HG02610 (cell line): ENCODE data around the gene PEPD.

Source experiments
- ATAC-seq: cut with Tn5 transposase; IDR thresholded peaks from one replicate; pipeline ENCODE4 v1.9.1; 2021; ENCODE audit warnings: mild to moderate bottlenecking, moderate library complexity; ENCODE audit not compliant: unreplicated experiment

Gene PEPD

DNA sequence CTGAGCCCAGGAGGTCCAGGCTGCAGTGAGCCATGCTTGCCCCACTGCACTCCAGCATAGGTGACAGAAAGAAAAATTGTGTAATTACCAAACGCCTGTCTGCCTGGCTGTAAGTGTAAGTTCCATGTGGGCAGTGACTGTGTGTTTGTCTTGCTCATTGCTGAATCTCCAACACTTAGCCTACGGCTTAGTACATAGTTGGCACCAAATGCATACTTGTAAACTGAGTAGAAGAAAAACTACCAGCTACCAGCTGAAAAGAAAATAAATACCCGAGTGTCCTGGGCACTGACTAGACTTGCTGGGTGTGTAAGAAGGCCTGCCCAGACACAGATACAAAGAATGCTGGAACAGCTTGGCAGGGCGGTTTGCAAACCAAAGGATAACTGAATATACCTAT, 150.8 kb downstream of the PEPD start:
- ATAC-seq, result no peak

DNA sequence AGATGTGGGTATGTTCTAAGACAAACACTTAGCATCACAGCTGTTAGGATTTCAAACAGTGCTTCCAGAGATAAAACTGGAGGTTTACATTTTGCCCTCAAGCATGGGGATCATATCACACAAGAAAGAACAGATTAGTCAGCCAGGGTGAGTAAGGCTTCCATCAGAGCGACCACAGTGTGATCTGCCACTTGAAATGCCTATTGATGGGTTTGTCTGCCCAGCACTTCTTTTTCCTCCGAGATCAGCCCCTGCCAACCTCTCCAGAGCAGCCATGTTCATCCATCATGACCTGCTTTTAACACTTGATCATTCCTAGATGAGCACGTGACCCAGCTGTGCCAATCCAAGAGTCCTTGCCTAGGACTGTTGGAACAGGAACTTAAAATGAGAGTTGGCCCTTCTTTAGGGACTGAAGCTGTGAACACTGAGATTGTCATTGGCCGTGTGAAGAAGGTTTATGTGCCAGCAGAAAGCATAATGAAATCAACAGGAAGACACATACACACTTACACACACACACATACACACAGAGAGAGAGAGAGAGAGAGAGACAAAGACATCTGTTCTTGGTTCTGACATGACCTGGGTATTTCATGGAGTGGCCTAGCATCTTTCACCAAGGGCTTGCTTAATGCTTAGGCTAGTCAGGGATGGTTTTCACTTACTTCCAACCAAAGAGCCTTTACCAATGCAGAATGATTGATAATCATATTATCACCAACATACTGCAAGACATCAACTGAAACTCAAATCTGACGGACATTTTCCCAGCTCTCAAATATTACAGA, 153.3 kb downstream of the PEPD start:
- no peak for ATAC-seq

DNA sequence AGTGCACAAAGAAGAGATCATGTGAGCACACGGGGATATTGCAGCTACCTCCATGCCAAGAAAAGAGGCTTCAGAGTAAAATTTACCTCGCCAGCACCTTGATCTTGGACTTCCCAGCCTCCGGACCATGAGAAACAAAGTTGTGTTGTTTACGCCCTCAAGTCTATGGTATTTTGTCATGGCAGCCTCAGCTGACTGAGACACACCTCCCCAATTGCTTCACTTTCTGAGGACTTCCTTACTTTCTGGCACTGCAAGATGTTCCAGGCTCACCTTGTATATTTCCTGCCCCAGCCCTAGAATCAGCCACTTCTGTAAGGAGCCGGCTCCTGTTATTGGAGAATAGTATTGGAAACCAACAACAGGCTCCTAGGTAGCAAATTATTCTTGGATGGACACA, 154.7 kb downstream of the PEPD start:
- ATAC-seq, result no peak

DNA sequence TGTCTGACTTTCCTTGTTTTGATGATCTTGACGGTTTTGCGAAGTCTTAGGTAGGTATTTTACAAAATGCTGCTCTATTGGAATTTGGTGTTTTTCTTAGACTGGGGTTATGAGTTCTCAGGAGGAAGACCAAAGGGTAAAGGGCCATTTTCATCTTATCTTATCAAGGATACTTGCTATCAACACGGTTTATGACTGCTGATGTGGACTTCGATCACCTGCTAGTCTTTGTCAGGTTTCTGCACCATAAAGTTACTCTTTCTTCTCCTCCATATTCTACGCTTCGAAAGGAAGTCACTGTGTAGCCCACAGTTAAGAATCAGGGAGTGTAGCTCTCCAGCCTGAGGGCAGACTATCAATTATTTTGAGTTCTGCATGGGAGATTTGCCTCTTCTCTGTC, 155.5 kb downstream of the PEPD start:
- no peak for ATAC-seq

DNA sequence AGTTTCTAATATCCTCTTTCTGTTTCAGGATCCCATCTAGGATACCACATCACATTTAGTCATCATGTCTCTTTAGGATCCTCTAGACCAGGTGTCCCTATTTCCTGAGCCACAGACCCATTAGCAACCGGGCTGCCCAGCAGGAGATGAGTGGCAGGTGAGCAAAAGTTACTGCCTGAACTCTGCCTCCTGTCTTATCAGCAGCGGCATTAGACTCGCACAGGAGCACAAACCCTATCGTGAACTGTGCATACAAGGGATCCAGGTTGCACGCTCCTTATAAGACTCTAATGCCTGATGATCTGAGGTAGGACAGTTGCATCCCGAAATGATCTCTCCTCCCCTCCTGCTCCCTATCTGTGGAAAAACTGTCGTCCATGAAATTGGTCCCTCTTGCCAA, 155.9 kb downstream of the PEPD start:
- ATAC-seq, result no peak

DNA sequence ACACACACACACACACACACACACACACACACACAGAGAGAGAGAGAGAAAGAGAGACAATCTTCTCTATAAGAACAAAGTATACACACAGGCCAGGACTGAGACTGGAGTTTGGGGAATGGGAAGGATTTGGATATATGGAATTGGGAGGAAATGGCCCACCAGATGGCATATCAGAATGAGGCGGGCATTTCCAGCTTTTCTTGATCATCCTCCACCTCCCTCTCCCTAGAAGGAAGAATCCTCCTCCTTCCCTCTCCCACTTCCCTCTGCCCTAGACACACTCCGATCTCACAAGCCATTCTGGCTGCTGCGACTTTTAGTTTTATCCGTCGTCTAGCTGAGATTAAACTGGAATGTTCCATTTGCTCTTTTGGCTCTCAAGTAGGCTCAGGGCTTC, 158.1 kb downstream of the PEPD start:
- ATAC-seq, result no peak

DNA sequence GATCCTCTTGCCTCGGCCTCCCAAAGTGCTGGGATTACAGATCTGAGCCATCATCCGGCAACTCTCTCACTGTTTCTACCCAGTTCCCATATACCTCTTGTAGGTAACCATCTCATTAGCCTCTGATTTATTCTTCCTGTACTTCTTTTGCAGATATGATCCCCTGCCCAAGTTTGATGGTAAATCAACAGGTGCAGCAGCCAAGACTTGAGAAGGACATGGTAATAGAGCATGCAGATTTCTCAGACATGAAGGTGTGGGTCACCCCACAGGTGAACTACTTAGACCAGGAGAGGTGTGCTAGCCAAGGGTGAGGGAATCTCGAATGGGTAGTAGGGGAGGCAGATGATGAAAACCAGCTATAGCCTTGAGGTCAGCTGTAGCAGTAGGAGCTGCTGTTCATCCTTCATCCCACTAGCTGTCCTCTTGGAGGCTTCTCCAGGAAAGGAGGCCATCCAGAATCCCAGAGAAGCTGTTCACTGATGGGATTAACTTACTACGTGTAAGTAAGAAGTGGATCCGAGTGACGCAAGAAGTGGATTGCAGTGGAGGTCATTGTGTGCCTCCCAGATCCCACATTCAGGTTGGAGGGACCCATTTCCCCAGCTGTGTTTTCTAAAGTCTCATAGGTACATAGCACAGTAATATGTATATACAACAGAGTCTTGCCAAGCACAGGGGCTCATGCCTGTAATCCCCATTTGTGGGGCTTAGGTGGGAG, 158.9 kb downstream of the PEPD start:
- no peak for ATAC-seq

DNA sequence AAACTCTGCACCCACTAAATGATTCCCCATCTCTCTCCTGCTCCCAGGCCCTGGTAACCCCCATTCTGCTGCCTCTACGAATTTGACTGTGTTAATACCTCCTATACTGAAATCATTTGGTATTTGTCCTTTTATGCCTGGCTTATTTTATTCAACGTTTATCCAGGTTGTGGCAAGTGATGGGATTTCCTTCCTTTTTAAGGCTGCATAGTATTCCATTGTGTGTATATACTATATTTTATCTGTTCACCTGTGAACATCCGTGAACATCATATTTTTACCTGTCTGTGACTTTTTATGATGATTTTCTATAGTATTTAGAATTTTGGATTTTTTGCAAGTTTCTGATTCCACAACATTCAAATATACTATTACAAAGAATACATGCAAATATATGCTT, 162.0 kb downstream of the PEPD start:
- ATAC-seq, result no peak

DNA sequence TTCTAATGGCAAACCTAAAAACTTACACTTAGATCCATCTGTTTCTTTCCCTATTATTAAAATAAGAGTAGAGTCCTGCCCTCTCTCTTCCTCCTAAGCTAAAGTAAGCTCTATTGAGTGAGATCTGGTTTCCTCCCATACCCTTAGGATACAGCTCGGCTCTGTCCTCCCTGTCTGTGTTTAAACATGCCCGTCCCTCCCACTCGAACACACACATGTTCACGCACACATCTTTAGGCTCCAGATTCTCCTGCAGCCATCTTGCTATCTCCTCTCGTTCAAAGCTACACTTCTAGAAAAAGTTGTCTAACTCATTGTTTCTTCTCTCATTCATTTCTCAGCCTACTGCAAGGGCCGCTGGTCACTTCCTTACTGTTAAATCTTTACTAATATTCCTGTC, 163.2 kb downstream of the PEPD start:
- no peak for ATAC-seq

DNA sequence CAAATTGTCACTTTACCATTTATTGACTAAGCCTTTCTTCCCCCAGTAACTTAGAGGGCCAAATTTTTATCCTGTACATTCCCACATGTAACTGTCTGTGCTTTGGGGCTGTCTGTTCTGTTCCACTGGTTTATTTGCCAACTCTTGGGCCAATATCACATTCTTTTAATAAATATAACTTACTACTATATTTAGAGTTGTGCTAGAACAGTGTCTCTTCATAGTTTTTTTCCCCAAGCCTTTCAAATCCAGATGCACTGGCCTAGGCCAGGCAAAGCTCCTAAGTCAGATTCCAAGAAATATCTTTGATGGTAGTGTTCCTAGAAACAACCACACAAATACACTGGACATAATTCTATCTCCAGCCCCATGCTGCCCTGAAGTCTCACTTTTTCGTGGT, 164.0 kb downstream of the PEPD start:
- no peak for ATAC-seq

DNA sequence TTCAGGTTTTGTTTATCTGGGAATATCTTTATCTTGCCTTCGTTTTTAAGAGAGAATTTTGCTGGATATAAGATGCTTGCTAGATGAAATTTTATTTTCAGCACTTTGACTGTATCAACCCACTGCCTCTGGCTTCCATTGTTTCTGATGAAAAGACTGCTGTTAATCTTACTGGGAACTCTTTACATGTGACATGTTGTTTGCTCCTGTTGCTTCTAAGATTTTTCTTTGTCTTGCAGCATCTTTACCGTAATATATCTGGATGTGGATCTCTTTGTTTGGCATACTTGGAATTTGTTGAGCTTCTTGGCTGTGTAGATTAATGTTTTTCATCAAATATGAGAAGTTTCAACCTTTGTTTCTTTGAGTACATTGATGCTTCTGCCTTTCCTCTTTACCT, 166.1 kb downstream of the PEPD start:
- ATAC-seq, result no peak

DNA sequence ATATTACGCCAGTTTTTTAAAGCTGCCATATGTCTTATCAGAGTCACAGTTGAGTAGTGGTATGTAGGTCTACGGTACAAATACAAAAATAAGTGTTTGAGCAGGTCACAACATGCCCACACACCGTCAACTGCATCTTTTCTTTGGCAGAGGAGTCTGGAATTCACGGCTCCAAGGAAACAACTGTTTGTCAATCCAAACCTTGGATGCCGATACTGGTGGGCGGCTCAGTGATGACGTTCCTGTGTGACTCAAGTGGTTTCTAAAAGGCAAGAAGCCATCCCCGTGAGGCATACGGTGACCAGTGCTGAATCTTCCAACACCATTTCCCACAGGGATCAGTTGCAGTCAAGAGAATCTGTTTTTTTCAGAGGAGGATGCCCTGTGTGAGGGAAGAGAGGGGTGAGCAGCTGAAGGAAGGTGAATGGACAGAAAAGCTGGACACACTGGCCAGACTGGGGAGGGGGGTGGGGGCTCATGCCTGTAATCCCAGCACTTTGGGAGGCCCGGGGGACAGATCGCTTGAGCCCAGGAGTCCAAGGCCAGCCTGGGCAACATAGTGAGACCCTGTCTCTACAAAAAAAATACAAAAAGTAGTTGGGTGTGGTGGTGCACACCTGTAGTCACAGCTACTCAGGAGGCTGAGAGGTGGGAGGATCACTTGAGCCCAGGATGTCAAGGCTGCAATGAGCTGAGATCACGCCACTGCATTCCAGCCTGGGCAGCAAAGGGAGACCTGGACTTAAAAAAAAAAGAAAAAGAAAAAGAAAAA, 170.9 kb downstream of the PEPD start:
- no peak for ATAC-seq

DNA sequence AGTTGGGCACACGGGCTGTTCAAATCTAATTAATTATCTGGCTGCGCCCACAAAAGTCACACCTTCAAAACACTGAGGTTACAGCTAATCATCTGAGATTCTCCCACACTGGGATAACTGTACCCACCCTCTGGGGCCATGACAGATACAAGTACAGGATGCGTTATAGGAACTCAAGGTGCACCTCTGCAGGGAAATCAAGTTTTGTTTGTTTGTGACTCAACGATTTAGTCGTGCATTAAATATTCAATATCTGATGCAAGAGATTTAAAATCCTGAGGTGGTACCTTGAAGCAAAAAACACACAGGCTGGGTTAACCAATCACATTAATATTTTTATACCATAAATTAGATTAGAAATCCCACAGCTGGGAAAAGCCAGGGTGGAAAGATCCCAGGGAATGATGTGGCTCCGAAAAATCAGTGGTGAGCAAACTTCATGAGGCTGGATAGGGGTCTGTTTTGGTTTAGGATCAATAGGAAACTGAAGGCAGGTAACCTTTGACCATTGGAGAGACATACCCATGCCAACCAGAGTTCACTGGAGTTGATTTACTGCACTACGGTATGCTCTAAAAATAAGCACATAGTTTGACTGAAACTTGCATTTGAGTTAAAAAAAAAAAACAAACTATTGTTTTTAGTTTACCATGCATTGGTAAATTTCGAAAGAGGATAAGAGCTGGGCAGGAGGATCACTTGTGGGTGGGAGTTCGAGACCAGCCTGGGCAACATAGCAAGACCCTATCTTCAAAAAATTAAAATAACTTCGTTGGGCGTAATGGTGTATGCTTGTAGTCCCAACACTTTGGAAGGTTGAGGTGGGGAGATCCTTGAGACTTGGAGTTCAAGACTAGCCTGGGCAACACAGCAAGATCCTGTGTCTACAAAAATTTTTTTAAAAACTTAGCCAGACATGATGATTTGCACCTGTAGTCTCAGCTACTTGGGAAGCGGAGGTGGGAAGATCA, 172.0 kb downstream of the PEPD start:
- no peak for ATAC-seq

DNA sequence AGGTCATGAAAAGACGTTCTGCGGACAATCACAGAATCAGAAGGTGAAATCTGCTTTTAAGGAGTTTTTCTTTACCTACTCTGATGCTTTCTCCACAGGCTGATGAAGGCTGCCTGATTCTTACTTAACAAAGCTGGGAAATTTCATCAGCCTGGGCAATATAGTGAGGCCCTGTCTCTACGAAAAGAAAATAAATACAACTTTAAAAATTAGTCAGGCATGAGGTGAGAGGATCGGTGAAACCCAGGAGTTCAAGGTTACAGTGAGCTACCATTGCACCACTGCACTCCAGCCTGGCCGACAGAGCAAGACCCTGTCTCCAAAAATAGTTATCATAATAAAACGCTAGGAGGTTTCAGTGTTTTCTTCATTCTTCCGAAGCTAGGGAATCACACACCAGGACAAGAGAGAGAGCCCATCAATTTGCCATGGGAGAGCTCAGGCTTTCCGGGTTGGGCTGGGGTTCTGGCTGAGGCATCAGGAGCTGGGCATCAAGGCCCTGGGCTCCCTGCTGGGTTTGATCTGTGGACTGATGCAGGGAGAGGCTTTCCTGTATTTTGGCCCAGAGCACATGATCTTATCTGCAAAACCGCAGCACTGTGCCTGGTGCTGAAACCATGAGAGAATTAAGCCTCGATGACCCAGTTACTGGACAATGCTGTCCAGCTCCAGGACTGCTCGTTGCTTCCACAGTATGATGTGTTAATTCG, 173.1 kb downstream of the PEPD start:
- ATAC-seq, result no peak

DNA sequence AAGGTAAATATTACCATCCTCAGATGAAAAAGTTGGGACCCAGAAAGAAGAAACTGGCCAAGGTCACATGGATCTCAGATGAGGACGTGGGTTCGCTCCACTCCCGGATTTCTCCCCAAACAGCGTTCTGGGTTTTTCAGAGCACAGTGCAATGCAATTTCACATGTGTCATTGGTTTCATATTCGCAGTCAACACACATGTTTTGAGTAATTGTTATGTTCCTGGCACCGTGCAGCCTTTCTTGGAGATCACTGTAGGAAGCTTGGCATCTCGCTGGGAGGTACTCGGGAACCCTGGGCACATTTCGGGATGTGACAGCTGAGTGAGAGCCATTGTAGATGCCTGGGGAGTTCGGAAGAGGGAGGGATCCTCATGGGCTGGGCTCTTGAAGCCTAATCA, 174.3 kb downstream of the PEPD start:
- no peak for ATAC-seq

DNA sequence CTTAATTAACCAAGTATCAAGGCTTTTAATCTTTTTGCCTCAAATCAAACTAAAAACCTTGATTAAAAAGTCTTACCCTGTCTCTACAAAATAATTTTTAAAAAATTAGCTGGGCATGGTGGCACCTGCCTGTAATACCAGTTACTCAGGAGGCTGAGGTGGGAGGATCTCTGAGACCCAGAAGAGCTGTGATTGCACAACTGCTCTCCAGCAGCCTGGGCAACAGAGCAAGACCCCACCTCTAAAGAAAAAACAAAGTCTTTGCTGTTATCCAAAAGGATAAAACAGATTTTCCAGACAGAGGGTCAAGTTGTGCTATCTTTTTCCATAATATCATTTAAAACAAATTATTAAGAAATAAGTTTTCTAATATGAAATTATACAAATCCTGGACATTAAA, 174.9 kb downstream of the PEPD start:
- no peak for ATAC-seq

DNA sequence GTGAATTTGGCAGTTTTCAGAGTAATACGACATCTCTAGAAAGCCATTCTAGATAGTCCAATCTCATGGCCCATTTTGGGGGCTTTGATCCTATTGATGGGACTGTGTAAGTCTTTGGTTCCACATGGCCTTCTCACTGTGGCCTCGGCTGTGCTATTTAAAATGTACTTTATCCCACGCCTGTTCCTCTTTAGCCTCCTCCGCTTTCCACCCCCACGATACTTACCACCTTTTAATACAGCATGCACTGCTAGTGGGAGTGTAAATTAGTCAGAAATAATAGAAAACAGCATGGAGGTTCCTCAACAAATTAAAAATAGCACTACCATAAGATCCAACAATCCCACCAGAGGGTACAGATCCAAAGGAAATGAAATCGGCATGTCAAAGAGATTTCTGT, 176.4 kb downstream of the PEPD start:
- no peak for ATAC-seq

DNA sequence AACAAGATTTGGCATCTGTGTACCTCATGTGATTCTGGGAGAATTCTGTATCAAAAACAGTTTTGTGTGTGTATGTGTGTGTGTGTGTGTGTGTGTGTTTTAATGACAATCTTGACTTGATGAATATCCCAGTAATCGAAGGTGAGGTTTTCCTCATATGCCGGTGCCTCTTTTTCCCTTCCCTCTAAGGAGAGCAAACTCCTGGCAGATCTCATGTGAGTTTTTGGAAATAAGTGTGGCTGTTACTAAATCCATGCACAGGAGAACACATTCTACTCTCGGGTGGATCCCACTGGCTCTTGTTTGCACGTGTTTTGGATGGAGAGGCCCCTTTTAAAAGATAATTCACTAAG, 177.0 kb downstream of the PEPD start:
- ATAC-seq, result no peak

DNA sequence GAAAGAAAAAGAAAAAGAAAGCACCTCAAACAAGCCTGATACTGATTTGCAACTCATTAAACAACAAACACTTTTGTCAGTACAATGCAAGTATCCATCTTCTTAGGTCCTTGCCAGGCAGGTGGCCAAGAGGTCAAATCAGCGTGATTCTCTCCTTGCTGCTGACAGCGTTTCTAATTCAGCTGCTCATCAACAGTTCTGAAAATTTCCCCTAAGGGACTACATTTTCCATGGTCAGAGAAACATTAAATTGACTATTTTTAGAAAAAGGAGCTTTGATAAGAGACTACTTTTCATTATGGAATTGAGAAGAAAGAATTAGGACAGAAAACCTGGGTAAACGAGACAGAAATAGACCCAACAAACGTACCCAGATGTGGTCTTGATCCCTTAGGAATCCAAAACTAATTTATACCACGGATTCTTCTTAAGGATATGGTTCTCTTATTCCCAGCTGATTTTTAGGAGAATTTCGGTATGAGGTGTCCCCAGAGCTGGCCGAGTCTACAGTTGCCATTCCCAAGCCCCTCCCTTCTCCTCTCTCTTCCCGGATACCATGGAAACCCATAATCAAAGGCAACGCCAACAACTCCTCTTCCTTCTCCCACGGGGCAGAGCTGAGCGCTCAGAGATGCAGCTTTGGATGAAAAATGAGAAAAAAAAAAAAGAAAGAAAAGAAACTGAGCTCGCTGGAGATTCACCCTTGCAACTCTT, 177.6 kb downstream of the PEPD start:
- ATAC-seq, result no peak

DNA sequence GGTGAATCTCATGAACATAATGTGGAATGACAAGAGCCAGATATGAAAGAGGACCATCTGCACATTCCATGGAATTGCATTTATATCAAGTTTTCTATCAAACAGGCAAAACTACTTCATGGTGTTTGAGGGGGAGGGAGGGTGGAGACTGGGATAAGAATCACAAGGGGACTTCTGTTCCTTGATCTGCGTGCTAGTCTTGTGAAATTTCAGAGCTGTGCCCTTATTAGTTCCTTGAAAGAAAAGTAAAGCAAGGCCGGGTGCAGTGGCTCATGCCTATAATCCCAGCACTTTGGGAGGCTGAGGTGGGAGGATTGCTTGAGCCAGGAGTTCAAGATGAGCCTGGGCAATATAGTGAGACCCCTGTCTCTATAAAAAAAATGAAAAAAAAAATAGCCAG, 178.3 kb downstream of the PEPD start:
- ATAC-seq, result no peak
